CD4-positive, alpha-beta memory T cell (primary cell): ENCODE measurements around the gene ARFGAP1. TPM values are rescaled to one million over a fixed set of nuclear protein-coding genes. Genes with fewer than 3 reads are reported as not detected.

Experiments
- CTCF ChIA-PET: fragments of 350-600 bp; sonication (Branson Sonifier 250); formaldehyde crosslinking; loops from one replicate; lab custom pipeline; 2021; ENCODE audit warnings: inconsistent platforms; ENCODE audit not compliant: partially characterized antibody; lab: Charles Lee
- POLR2A ChIA-PET: fragments of 350-600 bp; sonication (Branson Sonifier 250); formaldehyde crosslinking; loops from one replicate; lab custom pipeline; 2021; ENCODE audit not compliant: partially characterized antibody; lab: Charles Lee
- DNase-seq, 5 donors: peaks; one replicate each; pipeline versions ENCODE4 v3.0.0 to v3.0.0-alpha.2; 2020 to 2022; ENCODE audit warnings: mixed read lengths in 1 of 5
- H3K27ac ChIP-seq: one replicate; pipeline ENCODE4 v1.7.0; 2013; ENCODE audit warnings: low read depth, low read length
- H3K27me3 ChIP-seq: 2 replicates; pipeline ENCODE4 v1.7.0; 2013; ENCODE audit warnings: mild to moderate bottlenecking, low read length, moderate library complexity; ENCODE audit not compliant: insufficient read depth
- H3K36me3 ChIP-seq: 2 replicates; pipeline ENCODE4 v1.7.0; 2013; ENCODE audit warnings: mild to moderate bottlenecking, low read length, moderate library complexity; ENCODE audit not compliant: insufficient read depth
- H3K4me1 ChIP-seq: 2 replicates; pipeline ENCODE4 v1.7.0; 2013; ENCODE audit warnings: mild to moderate bottlenecking, low read length, moderate library complexity; ENCODE audit not compliant: insufficient read depth
- H3K4me3 ChIP-seq, 2 donors: one replicate each; pipeline ENCODE4 v1.7.0; 2013; ENCODE audit warnings: low read length in 2 of 2, mild to moderate bottlenecking in 1 of 2
- H3K9me3 ChIP-seq, 2 donors: one replicate each; pipeline ENCODE4 v1.7.0; 2013; ENCODE audit warnings: low read length in 2 of 2, control low read depth in 1 of 2; ENCODE audit not compliant: control insufficient read depth in 1 of 2
- H3K27ac Mint-ChIP-seq, 7 donors: one replicate each; pipeline ENCODE4 v1.8.0; 2020 to 2021; ENCODE audit warnings: mixed read lengths in 7 of 7, mild to moderate bottlenecking in 6 of 7, inconsistent platforms in 3 of 7, moderate library complexity in 3 of 7
- H3K27me3 Mint-ChIP-seq, 2 donors: one replicate each; pipeline ENCODE4 v1.8.0; 2020 to 2021; ENCODE audit warnings: mixed read lengths in 2 of 2
- H3K36me3 Mint-ChIP-seq, 2 donors: one replicate each; pipeline ENCODE4 v1.8.0; 2020 to 2021; ENCODE audit warnings: mixed read lengths in 2 of 2, inconsistent platforms in 1 of 2, mild to moderate bottlenecking in 1 of 2
- H3K4me1 Mint-ChIP-seq, 4 donors: one replicate each; pipeline ENCODE4 v1.8.0; 2020 to 2021; ENCODE audit warnings: mixed read lengths in 4 of 4, mild to moderate bottlenecking in 1 of 4
- H3K4me3 Mint-ChIP-seq, 8 donors: one replicate each; pipeline ENCODE4 v1.8.0; 2020 to 2021; ENCODE audit warnings: mixed read lengths in 8 of 8, mild to moderate bottlenecking in 7 of 8, moderate library complexity in 6 of 8, inconsistent platforms in 3 of 8
- H3K9me3 Mint-ChIP-seq, 8 donors: one replicate each; pipeline ENCODE4 v1.8.0; 2020 to 2021; ENCODE audit warnings: mixed read lengths in 8 of 8, mild to moderate bottlenecking in 5 of 8, inconsistent platforms in 3 of 8, moderate library complexity in 1 of 8
- intact Hi-C: fragments of 100-400 bp; cut with micrococcal nuclease; formaldehyde crosslinking; loops from one replicate; pipeline ENCODE4 v1.15.1; 2023
- polyA plus RNA-seq, 2 donors: library from polyadenylated mRNA; unstranded; fragments of 300-500 nt; fragmentation: Illumina TruSeq; gene quantifications; one replicate each; pipeline ENCODE4 v1.2.3, GENCODE V29; 2021
- total RNA-seq, 2 experiments: library from RNA; stranded (reverse); gene quantifications; one replicate each; pipeline ENCODE4 v1.2.3, GENCODE V29; 2021

Gene ARFGAP1
- total RNA-seq (100 to 1,000 TPM; 113 to 120 TPM), polyA plus RNA-seq (10 to 100 TPM; 11.5 to 26.0 TPM)

- Mint-ChIP-seq H3K27me3 (peaks cover 1 to 4% of the 10 kb centered on the region in 2 donors), H3K9me3 (no peaks in the 10 kb centered on the region), H3K36me3 (peaks cover 0 to 23% of the 10 kb centered on the region in 2 donors), H3K4me1 (peaks cover 16 to 41% (median 24%) of the 10 kb centered on the region in 4 donors), H3K27ac (peak within 1 kb of the TSS; percentile 85 to 94 (median 93)), H3K4me3 (peak within 1 kb of the TSS; percentile 88 to 92 (median 91))
- Histone ChIP-seq H3K27me3 (no peaks in the 10 kb centered on the region), H3K4me1 (peaks cover 30% of the 10 kb centered on the region), H3K36me3 (peaks cover 17% of the 10 kb centered on the region), H3K27ac (peak within 1 kb of the TSS; percentile 76), H3K4me3 (peak within 1 kb of the TSS; percentile 68 to 84), H3K9me3 (no peaks in the 10 kb centered on the region)
- intact Hi-C loops = loop anchor here (1.0 kb wide), 1 partner anchor 56 kb away; the partner anchor contains the start of gene YTHDF1
- ChIA-PET CTCF (interaction anchor here (0.7 to 3.3 kb wide), 2 partner anchors 49 to 110 kb away, joined by 4 to 22 read pairs; no protein-coding TSS in a partner anchor), POLR2A (interaction anchor here (0.8 to 1.9 kb wide), 9 partner anchors 9 to 885 kb away, joined by 3 to 15 read pairs (median 5); partner anchors contain the start of genes RPS21 and YTHDF1)
- DNase-seq = peak; percentile 84 to 89 (median 87)
Measured at GRCh38 chr20:63272105-63273058, at the start of gene ARFGAP1. Gene ARFGAP1, plus strand, starts transcription at chr20:63272813. Its CDS starts 2,768 bp downstream, at chr20:63275581.

DNA sequence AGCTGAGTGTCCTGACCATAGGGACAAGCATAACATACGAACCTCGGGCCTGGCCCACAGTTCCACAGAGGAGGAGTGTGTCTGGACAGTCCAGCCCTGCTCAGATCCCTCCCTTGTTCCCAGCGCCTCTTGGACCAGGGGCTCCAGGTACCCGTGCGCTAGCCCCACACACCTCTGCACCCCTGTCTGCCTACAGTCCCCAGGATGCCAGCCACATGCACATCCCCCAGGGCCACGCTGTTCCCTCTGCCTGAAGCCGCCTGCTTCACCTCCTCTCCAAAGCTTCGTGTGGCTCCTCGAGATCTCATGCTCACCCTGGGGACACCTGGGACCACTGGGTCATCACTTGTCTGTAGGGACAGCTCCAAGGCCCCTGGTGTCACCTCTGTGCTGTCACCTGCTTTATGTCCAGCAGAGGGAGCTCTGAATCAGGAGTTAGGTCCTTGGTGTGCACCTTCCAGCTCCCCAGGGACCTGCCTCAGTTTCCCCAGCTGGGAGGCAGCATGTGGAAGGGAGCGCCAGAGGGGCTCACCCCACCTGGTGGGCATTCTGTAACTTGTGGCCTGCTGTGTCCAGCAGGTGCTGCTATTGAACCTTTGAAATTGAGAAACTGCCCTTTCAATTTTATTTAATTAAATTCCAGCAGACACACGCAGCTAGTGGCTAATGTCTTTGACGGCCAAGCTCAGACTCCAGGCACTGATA lies 49.3 kb upstream of the ARFGAP1 start:
- Mint-ChIP-seq H3K9me3 (peaks cover 0 to 2% (median 0%) of the 10 kb centered on the region in 8 donors), H3K27me3 (peaks cover 0 to 8% of the 10 kb centered on the region in 2 donors), H3K36me3 (no peaks in the 10 kb centered on the region), H3K27ac (peak overlapping the region in 1 of 7 donors; percentile 49), H3K4me3 (no peak overlapping the region), H3K4me1 (no peaks in the 10 kb centered on the region)
- no peaks in the 10 kb centered on the region for H3K9me3 ChIP-seq
- no peaks in the 10 kb centered on the region for H3K4me1 ChIP-seq
- no peaks in the 10 kb centered on the region for H3K27me3 ChIP-seq
- DNase-seq = peak; percentile 23 to 55 (median 40)
- no peaks in the 10 kb centered on the region for H3K36me3 ChIP-seq
- no peak overlapping the region for H3K27ac ChIP-seq
- ChIA-PET POLR2A (no interaction called here), CTCF (interaction anchor here (0.6 to 4.8 kb wide), 28 partner anchors 11 to 896 kb away, joined by 3 to 64 read pairs (median 4); partner anchors contain the start of genes ARFGAP1, BIRC7 and YTHDF1)
- H3K4me3 ChIP-seq = no peak overlapping the region
- intact Hi-C loops = loop anchor here (1.0 kb wide), 1 partner anchor 68 kb away; no protein-coding TSS in a partner anchor

- no peaks in the 10 kb centered on the region for H3K27me3 ChIP-seq
- peaks cover 0 to 8% of the 10 kb centered on the region in 2 donors for H3K27me3 Mint-ChIP-seq
- H3K27ac ChIP-seq = no peak overlapping the region
- no peaks in the 10 kb centered on the region for H3K9me3 ChIP-seq
- ChIA-PET CTCF (interaction anchor here (0.6 to 4.8 kb wide), 27 partner anchors 11 to 895 kb away, joined by 3 to 64 read pairs (median 5); partner anchors contain the start of genes ARFGAP1, BIRC7 and YTHDF1), POLR2A (no interaction called here)
- H3K4me3 Mint-ChIP-seq = no peak overlapping the region
- intact Hi-C loops = loop anchor here (1.0 kb wide), 1 partner anchor 67 kb away; no protein-coding TSS in a partner anchor
- H3K36me3 Mint-ChIP-seq = no peaks in the 10 kb centered on the region
- no peak for DNase-seq
- H3K27ac Mint-ChIP-seq = no peak overlapping the region
- peaks cover 0 to 2% (median 0%) of the 10 kb centered on the region in 8 donors for H3K9me3 Mint-ChIP-seq
- no peak overlapping the region for H3K4me3 ChIP-seq
- H3K36me3 ChIP-seq = no peaks in the 10 kb centered on the region
- H3K4me1 Mint-ChIP-seq = no peaks in the 10 kb centered on the region
- H3K4me1 ChIP-seq = no peaks in the 10 kb centered on the region
Measured at GRCh38 chr20:63223826-63224207, 48.8 kb upstream of the ARFGAP1 start.

- no peak overlapping the region for H3K4me3 ChIP-seq
- peaks cover 0 to 2% (median 0%) of the 10 kb centered on the region in 8 donors for H3K9me3 Mint-ChIP-seq
- no peaks in the 10 kb centered on the region for H3K4me1 Mint-ChIP-seq
- ChIA-PET POLR2A (no interaction called here), CTCF (interaction anchor here (1.1 to 4.8 kb wide), 11 partner anchors 11 to 157 kb away, joined by 3 to 64 read pairs (median 12); partner anchors contain the start of genes ARFGAP1, BIRC7 and YTHDF1)
- DNase-seq = no peak
- H3K4me3 Mint-ChIP-seq = peak overlapping the region in 1 of 8 donors; percentile 26
- H3K27ac Mint-ChIP-seq = no peak overlapping the region
- no peaks in the 10 kb centered on the region for H3K9me3 ChIP-seq
- no peak overlapping the region for H3K27ac ChIP-seq
- intact Hi-C loops = no loop called here
- H3K27me3 Mint-ChIP-seq = peaks cover 4 to 14% of the 10 kb centered on the region in 2 donors
- H3K27me3 ChIP-seq = peaks cover 5% of the 10 kb centered on the region
- no peaks in the 10 kb centered on the region for H3K36me3 Mint-ChIP-seq
- H3K36me3 ChIP-seq = no peaks in the 10 kb centered on the region
- no peaks in the 10 kb centered on the region for H3K4me1 ChIP-seq
Measured at GRCh38 chr20:63224412-63225081, 48.1 kb upstream of the ARFGAP1 start.

DNA sequence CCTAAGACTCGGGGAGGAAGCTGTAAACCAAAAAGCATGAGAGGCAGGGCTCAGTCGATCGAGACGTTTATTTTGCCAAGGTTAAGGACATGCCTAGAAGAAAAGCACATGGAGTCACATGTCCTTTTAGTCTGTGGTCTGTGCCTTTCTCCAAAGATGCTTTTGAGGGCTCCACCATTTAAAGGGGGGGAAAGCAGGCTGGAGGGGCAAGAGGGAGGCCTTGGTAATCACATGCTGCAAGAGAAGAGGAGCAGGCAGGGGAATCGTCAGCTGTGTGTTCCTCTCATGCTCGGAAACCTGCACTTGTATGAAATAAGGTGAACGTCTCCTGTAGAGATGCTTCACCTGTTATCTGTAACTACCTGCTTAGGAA lies 47.5 kb upstream of the ARFGAP1 start:
- H3K27ac Mint-ChIP-seq = no peak overlapping the region
- intact Hi-C loops = no loop called here

GRCh38 chr20:63226042-63226943 lies 46.3 kb upstream of the ARFGAP1 start:
- intact Hi-C loops = no loop called here
- H3K27me3 ChIP-seq = peaks cover 15% of the 10 kb centered on the region
- POLR2A ChIA-PET = no interaction called here
- no peak overlapping the region for H3K4me3 ChIP-seq
- CTCF ChIA-PET = interaction anchor here (4.8 kb wide), 1 partner anchor 14 kb away, joined by 64 read pairs; the partner anchor contains the start of gene YTHDF1
- no peaks in the 10 kb centered on the region for H3K9me3 ChIP-seq
- Mint-ChIP-seq H3K4me1 (no peaks in the 10 kb centered on the region), H3K36me3 (no peaks in the 10 kb centered on the region), H3K9me3 (peaks cover 0 to 2% (median 0%) of the 10 kb centered on the region in 8 donors), H3K27me3 (peaks cover 12 to 23% of the 10 kb centered on the region in 2 donors), H3K4me3 (no peak overlapping the region), H3K27ac (no peak overlapping the region)
- no peaks in the 10 kb centered on the region for H3K4me1 ChIP-seq
- no peaks in the 10 kb centered on the region for H3K36me3 ChIP-seq
- peak in 1 of 5 donors; percentile 16 for DNase-seq
- no peak overlapping the region for H3K27ac ChIP-seq

More for the DNA sequence above, 47.5 kb upstream of the ARFGAP1 start:
- CTCF ChIA-PET = interaction anchor here (2.8 to 4.8 kb wide), 5 partner anchors 10 to 156 kb away, joined by 12 to 64 read pairs (median 33); partner anchors contain the start of genes ARFGAP1, BIRC7 and YTHDF1
- Mint-ChIP-seq H3K9me3 (peaks cover 0 to 2% (median 0%) of the 10 kb centered on the region in 8 donors), H3K36me3 (no peaks in the 10 kb centered on the region), H3K27me3 (peaks cover 10 to 18% of the 10 kb centered on the region in 2 donors), H3K4me3 (no peak overlapping the region), H3K4me1 (no peaks in the 10 kb centered on the region)
- DNase-seq = no peak
- Histone ChIP-seq H3K4me1 (no peaks in the 10 kb centered on the region), H3K27ac (no peak overlapping the region), H3K9me3 (no peaks in the 10 kb centered on the region), H3K36me3 (no peaks in the 10 kb centered on the region), H3K4me3 (no peak overlapping the region), H3K27me3 (peaks cover 7% of the 10 kb centered on the region)
- POLR2A ChIA-PET = no interaction called here
